CD14-positive monocyte (primary cell): ENCODE measurements around the gene PSMB7. TPM values are rescaled to one million over a fixed set of nuclear protein-coding genes. Genes with fewer than 3 reads are reported as not detected.
A peak's percentile ranks its signal among the peaks of the same experiment; 100 is the strongest.

Experiments used
- DNase-seq, 3 donors: peaks; one replicate each; pipeline ENCODE4 v3.0.0-alpha.2; 2011 to 2022
- H2AFZ ChIP-seq: 2 replicates; pipeline ENCODE4 v1.6.0; 2012; ENCODE audit warnings: mild to moderate bottlenecking, low read depth, low read length, inconsistent platforms; ENCODE audit not compliant: insufficient read depth, poor library complexity, severe bottlenecking
- H3K27ac ChIP-seq, 2 donors: 1 replicate in 1 of 2; 2 replicates in 1 of 2; pipeline ENCODE4 v1.5.1; 2012 to 2013; ENCODE audit warnings: low read length in 2 of 2, control low read depth in 1 of 2, inconsistent platforms in 1 of 2, low read depth in 1 of 2, mild to moderate bottlenecking in 1 of 2
- H3K27me3 ChIP-seq, 2 donors: one replicate each; pipeline versions ENCODE4 v1.6.0 to v1.6.1; 2011 to 2013; ENCODE audit warnings: low read length in 2 of 2; ENCODE audit not compliant: control insufficient read depth in 2 of 2, insufficient read depth in 2 of 2
- H3K36me3 ChIP-seq, 2 donors: replicated peaks in 1 of 2; 1 replicate in 1 of 2; 2 replicates in 1 of 2; pipeline versions ENCODE4 v1.5.1 to v1.6.1; 2012 to 2013; ENCODE audit warnings: low read length in 2 of 2, control low read depth in 1 of 2, inconsistent platforms in 1 of 2, mild to moderate bottlenecking in 1 of 2; ENCODE audit not compliant: insufficient read depth in 2 of 2, control insufficient read depth in 1 of 2
- H3K4me1 ChIP-seq, 2 donors: 1 replicate in 1 of 2; 2 replicates in 1 of 2; pipeline versions ENCODE4 v1.5.1 to v1.6.1; 2012 to 2013; ENCODE audit warnings: low read length in 2 of 2, control low read depth in 1 of 2, inconsistent platforms in 1 of 2, mild to moderate bottlenecking in 1 of 2, moderate library complexity in 1 of 2; ENCODE audit not compliant: insufficient read depth in 2 of 2, control insufficient read depth in 1 of 2
- H3K4me2 ChIP-seq: replicated peaks from 2 replicates; pipeline ENCODE3; 2012; ENCODE audit warnings: low read length, moderate library complexity, mild to moderate bottlenecking; ENCODE audit not compliant: poor library complexity, severe bottlenecking; ENCODE audit errors: extremely low read depth
- H3K4me3 ChIP-seq, 3 experiments: fragments of 200-600 bp in 1 of 3; sonication (generic) in 1 of 3; replicated peaks in 1 of 3; 1 replicate in 2 of 3; 2 replicates in 1 of 3; pipeline ENCODE4 v1.5.1; 2011 to 2013; ENCODE audit warnings: low read length in 3 of 3, mild to moderate bottlenecking in 3 of 3, control low read depth in 2 of 3, low read depth in 2 of 3, inconsistent platforms in 1 of 3, moderate library complexity in 1 of 3
- H3K79me2 ChIP-seq: 2 replicates; pipeline ENCODE4 v1.6.0; 2012; ENCODE audit warnings: mild to moderate bottlenecking, control low read depth, inconsistent platforms, low read length, moderate library complexity; ENCODE audit not compliant: insufficient read depth
- H3K9ac ChIP-seq: 2 replicates; pipeline ENCODE4 v1.6.0; 2017; ENCODE audit warnings: low read length, mild to moderate bottlenecking; ENCODE audit not compliant: insufficient read depth, poor library complexity, severe bottlenecking
- H3K9me3 ChIP-seq, 2 donors: replicated peaks in 1 of 2; 1 replicate in 1 of 2; 2 replicates in 1 of 2; pipeline versions ENCODE4 v1.5.1 to v1.6.1; 2012 to 2013; ENCODE audit warnings: low read length in 2 of 2, control low read depth in 1 of 2; ENCODE audit not compliant: control insufficient read depth in 1 of 2, insufficient read depth in 1 of 2
- H4K20me1 ChIP-seq: 2 replicates; pipeline ENCODE4 v1.6.0; 2012; ENCODE audit warnings: mild to moderate bottlenecking, low read length, control low read depth, moderate library complexity; ENCODE audit not compliant: insufficient read depth
- H3K27ac Mint-ChIP-seq, 7 donors: one replicate each; pipeline ENCODE4 v1.8.0; 2020; ENCODE audit warnings: mild to moderate bottlenecking in 7 of 7, mixed read lengths in 7 of 7, moderate library complexity in 6 of 7, inconsistent platforms in 2 of 7
- H3K27me3 Mint-ChIP-seq, 3 donors: one replicate each; pipeline ENCODE4 v1.8.0; 2021 to 2022; ENCODE audit warnings: low read depth in 3 of 3, mild to moderate bottlenecking in 3 of 3, mixed read lengths in 3 of 3, moderate library complexity in 3 of 3, inconsistent platforms in 1 of 3
- H3K36me3 Mint-ChIP-seq, 2 donors: one replicate each; pipeline ENCODE4 v1.8.0; 2020; ENCODE audit warnings: mixed read lengths in 2 of 2, inconsistent platforms in 1 of 2, mild to moderate bottlenecking in 1 of 2
- H3K4me1 Mint-ChIP-seq: one replicate; pipeline ENCODE4 v1.8.0; 2020; ENCODE audit warnings: mild to moderate bottlenecking, mixed read lengths
- H3K4me3 Mint-ChIP-seq, 2 donors: one replicate each; pipeline ENCODE4 v1.8.0; 2020; ENCODE audit warnings: mild to moderate bottlenecking in 2 of 2, mixed read lengths in 2 of 2, moderate library complexity in 1 of 2
- H3K9me3 Mint-ChIP-seq, 7 donors: one replicate each; pipeline ENCODE4 v1.8.0; 2020 to 2022; ENCODE audit warnings: mixed read lengths in 7 of 7, mild to moderate bottlenecking in 6 of 7, moderate library complexity in 6 of 7, inconsistent platforms in 2 of 7
- CTCF ChIP-seq: fragments of 200-600 bp; IDR thresholded peaks from one replicate; pipeline ENCODE4 v1.8.0; 2022; ENCODE audit warnings: antibody characterized with exemption, mild to moderate bottlenecking
- WGBS: methylation state at CpG from one replicate; pipeline ENCODE4 v1.1.5; 2013; ENCODE audit warnings: missing lambda C conversion rate; ENCODE audit not compliant: insufficient coverage; 5-methylcytosine and 5-hydroxymethylcytosine counted together
- intact Hi-C, 2 donors: fragments of 100-400 bp; cut with micrococcal nuclease; formaldehyde crosslinking; loops; one replicate each; pipeline versions ENCODE4 v1.15.0 to v1.15.1; 2023
- polyA plus RNA-seq, 3 donors: library from polyadenylated mRNA; depleted of rRNA in 1 of 3; unstranded in 2 of 3; stranded (reverse) in 1 of 3; fragments of 300-500 nt in 2 of 3; fragments of >200 nt in 1 of 3; fragmentation: Illumina TruSeq in 2 of 3; gene quantifications; 1 replicate in 2 of 3; 2 replicates in 1 of 3; pipeline ENCODE4 v1.2.3, GENCODE V29; 2012 to 2021

Gene PSMB7
- polyA plus RNA-seq, 3 donors: 129 to 194 (median 191) TPM

GRCh38 chr9:124398191-124398935 is 16.9 kb downstream of the PSMB7 start:
- no peak overlapping the region for H3K4me3 ChIP-seq
- H3K27ac Mint-ChIP-seq: peak overlapping the region in 4 of 7 donors; percentile 13 to 60 (median 34)
- H3K4me1 Mint-ChIP-seq: peaks cover 52% of the 10 kb centered on the region

GRCh38 chr9:124395826-124396225 is 19.4 kb downstream of the PSMB7 start:
- Histone ChIP-seq H3K4me3 (no peak overlapping the region), H3K4me2 (no peak overlapping the region), H3K27ac (no peak overlapping the region), H4K20me1 (peaks cover 40% of the 10 kb centered on the region), H3K9me3 (no peaks in the 10 kb centered on the region), H3K27me3 (no peaks in the 10 kb centered on the region), H3K4me1 (peaks cover 58 to 65% of the 10 kb centered on the region in 2 donors), H2AFZ (no peak overlapping the region), H3K9ac (no peak overlapping the region), H3K79me2 (peaks cover 78% of the 10 kb centered on the region), H3K36me3 (peaks cover 0 to 28% of the 10 kb centered on the region in 2 donors)
- TF ChIP-seq CTCF: no peak
- peaks cover 12 to 27% of the 10 kb centered on the region in 2 donors for H3K36me3 Mint-ChIP-seq
- intact Hi-C loops: loop anchor here in 1 of 2 donors (2.0 kb wide), 1 partner anchor 15 kb away; no protein-coding TSS in a partner anchor
- DNase-seq: no peak
- H3K4me1 Mint-ChIP-seq: peaks cover 71% of the 10 kb centered on the region
- no peak overlapping the region for H3K27ac Mint-ChIP-seq
- H3K9me3 Mint-ChIP-seq: no peaks in the 10 kb centered on the region
- H3K4me3 Mint-ChIP-seq: no peak overlapping the region
- peaks cover 0 to 3% (median 0%) of the 10 kb centered on the region in 3 donors for H3K27me3 Mint-ChIP-seq
- WGBS: 94% methylated on average over 4 of the region's 4 CpGs

More at GRCh38 chr9:124398191-124398935, 16.9 kb downstream of the PSMB7 start:
- H3K36me3 Mint-ChIP-seq: peaks cover 34 to 50% of the 10 kb centered on the region in 2 donors
- WGBS: no CpG with 5 or more reads among the region's 8 CpGs
- H3K36me3 ChIP-seq: peaks cover 14 to 53% of the 10 kb centered on the region in 2 donors
- TF ChIP-seq CTCF: no peak
- no peak overlapping the region for H3K27ac ChIP-seq
- H3K27me3 ChIP-seq: no peaks in the 10 kb centered on the region
- peaks cover 82% of the 10 kb centered on the region for H3K79me2 ChIP-seq
- no peaks in the 10 kb centered on the region for H3K9me3 Mint-ChIP-seq
- no peak overlapping the region for H3K9ac ChIP-seq
- H3K4me2 ChIP-seq: no peak overlapping the region
- H3K4me1 ChIP-seq: peaks cover 33 to 40% of the 10 kb centered on the region in 2 donors
- intact Hi-C loops: no loop called here
- peaks cover 54% of the 10 kb centered on the region for H4K20me1 ChIP-seq
- peaks cover 0 to 3% (median 0%) of the 10 kb centered on the region in 3 donors for H3K27me3 Mint-ChIP-seq
- no peak overlapping the region for H3K4me3 Mint-ChIP-seq
- DNase-seq: no peak
- no peak overlapping the region for H2AFZ ChIP-seq
- H3K9me3 ChIP-seq: no peaks in the 10 kb centered on the region
